Neural cell (in vitro differentiated cells): ENCODE results near the gene RNASE13. TPM values are rescaled to one million over a fixed set of nuclear protein-coding genes. Genes with fewer than 3 reads are reported as not detected.

Source experiments
- H2AFZ ChIP-seq: fragments of 200-600, 300-800 bp; sonication (generic), shearing (Covaris generic); 2 replicates; pipeline ENCODE4 v1.6.0; 2014; ENCODE audit warnings: low read depth, mild to moderate bottlenecking, antibody characterized with exemption, low read length, moderate library complexity
- H3F3A ChIP-seq: fragments of 200-600 bp; shearing (Covaris generic); 2 replicates; pipeline ENCODE4 v1.6.1; 2016; ENCODE audit warnings: mild to moderate bottlenecking, moderate library complexity, mixed read lengths, antibody characterized with exemption, low read length; ENCODE audit not compliant: insufficient read depth, poor library complexity, severe bottlenecking
- H3K27ac ChIP-seq: fragments of 200-600, 300-800 bp; sonication (generic), shearing (Covaris generic); 2 replicates; pipeline ENCODE4 v1.5.1; 2014; ENCODE audit warnings: mild to moderate bottlenecking, low read length, moderate library complexity
- H3K27me3 ChIP-seq: fragments of 300-800, 200-600 bp; sonication (generic), shearing (Covaris generic); 2 replicates; pipeline ENCODE4 v1.6.0; 2014; ENCODE audit warnings: mild to moderate bottlenecking, low read depth, low read length, moderate library complexity; ENCODE audit not compliant: insufficient read depth
- H3K36me3 ChIP-seq: fragments of 300-800, 200-600 bp; sonication (generic), shearing (Covaris generic); 2 replicates; pipeline ENCODE4 v1.5.1; 2014; ENCODE audit warnings: mild to moderate bottlenecking, antibody characterized with exemption, low read length, moderate library complexity; ENCODE audit not compliant: insufficient read depth
- H3K4me2 ChIP-seq: fragments of 300-800, 200-600 bp; sonication (generic), shearing (Covaris generic); 2 replicates; pipeline ENCODE4 v1.6.0; 2014; ENCODE audit warnings: mild to moderate bottlenecking, low read length
- H3K4me3 ChIP-seq: fragments of 300-800, 200-600 bp; sonication (generic), shearing (Covaris generic); 2 replicates; pipeline ENCODE4 v1.5.1; 2014; ENCODE audit warnings: mild to moderate bottlenecking, low read length, moderate library complexity
- H3K79me2 ChIP-seq: fragments of 200-600 bp; shearing (Covaris generic); replicated peaks from 2 replicates; pipeline ENCODE4 v1.6.0; 2014; ENCODE audit warnings: mild to moderate bottlenecking, low read length, moderate library complexity; ENCODE audit not compliant: insufficient read depth
- H3K9ac ChIP-seq: fragments of 300-800, 200-600 bp; sonication (generic), shearing (Covaris generic); 2 replicates; pipeline ENCODE4 v1.6.1; 2016; ENCODE audit warnings: mild to moderate bottlenecking, low read length, mixed read lengths
- H3K9me2 ChIP-seq: fragments of 200-600 bp; shearing (Covaris generic); 2 replicates; pipeline ENCODE4 v1.6.1; 2016; ENCODE audit warnings: mild to moderate bottlenecking, low read length, mixed read lengths; ENCODE audit not compliant: insufficient read depth
- H3K9me3 ChIP-seq: fragments of 200-600, 300-800 bp; sonication (generic), shearing (Covaris generic); 2 replicates; pipeline ENCODE4 v1.6.1; 2016; ENCODE audit warnings: mild to moderate bottlenecking, mixed run types, low read length, moderate library complexity, mixed read lengths
- H4K20me1 ChIP-seq: fragments of 200-600 bp; shearing (Covaris generic); 2 replicates; pipeline ENCODE4 v1.6.1; 2016; ENCODE audit warnings: mild to moderate bottlenecking, mixed run types; ENCODE audit not compliant: insufficient read depth
- EZH2 ChIP-seq: fragments of 200-600, 300-800 bp; shearing (Covaris generic), sonication (generic); IDR thresholded peaks from 2 replicates; pipeline ENCODE4 v1.6.1; 2014; ENCODE audit warnings: antibody characterized with exemption, low read length, borderline replicate concordance, mild to moderate bottlenecking; ENCODE audit not compliant: insufficient read depth, poor library complexity, severe bottlenecking
- MXI1 ChIP-seq: fragments of 450-650 bp; conservative IDR thresholded peaks from 2 replicates; pipeline ENCODE4 v1.6.1; 2014; ENCODE audit warnings: antibody characterized with exemption, mild to moderate bottlenecking; ENCODE audit not compliant: poor library complexity, severe bottlenecking
- POLR2AphosphoS5 ChIP-seq: IDR thresholded peaks from 2 replicates; pipeline ENCODE4 v1.6.1; 2012
- RAD21 ChIP-seq: fragments of 450-650 bp; conservative IDR thresholded peaks from 2 replicates; pipeline ENCODE4 v1.6.1; 2014; ENCODE audit warnings: antibody characterized with exemption, mild to moderate bottlenecking, moderate library complexity
- REST ChIP-seq: IDR thresholded peaks from 2 replicates; pipeline ENCODE4 v1.6.1; 2012; ENCODE audit warnings: borderline replicate concordance
- SMC3 ChIP-seq: fragments of 450-650 bp; conservative IDR thresholded peaks from 2 replicates; pipeline ENCODE4 v1.6.1; 2014; ENCODE audit warnings: antibody characterized with exemption, mild to moderate bottlenecking, moderate library complexity; ENCODE audit not compliant: poor library complexity
- polyA plus RNA-seq: library from polyadenylated mRNA; depleted of rRNA; stranded (reverse); fragments of >200 nt; gene quantifications from 2 replicates; pipeline ENCODE4 v1.2.3, GENCODE V29; 2014
- TF ChIP-seq, protein P1 (sequence below): fragments of 450-650 bp; IDR thresholded peaks from 2 replicates; pipeline ENCODE4 v1.5.1; 2014; ENCODE audit warnings: antibody characterized with exemption, mild to moderate bottlenecking, moderate library complexity; ENCODE audit not compliant: poor library complexity, severe bottlenecking

Gene RNASE13
- polyA plus RNA-seq, 1 donor from 2014 or later = not detected

DNA sequence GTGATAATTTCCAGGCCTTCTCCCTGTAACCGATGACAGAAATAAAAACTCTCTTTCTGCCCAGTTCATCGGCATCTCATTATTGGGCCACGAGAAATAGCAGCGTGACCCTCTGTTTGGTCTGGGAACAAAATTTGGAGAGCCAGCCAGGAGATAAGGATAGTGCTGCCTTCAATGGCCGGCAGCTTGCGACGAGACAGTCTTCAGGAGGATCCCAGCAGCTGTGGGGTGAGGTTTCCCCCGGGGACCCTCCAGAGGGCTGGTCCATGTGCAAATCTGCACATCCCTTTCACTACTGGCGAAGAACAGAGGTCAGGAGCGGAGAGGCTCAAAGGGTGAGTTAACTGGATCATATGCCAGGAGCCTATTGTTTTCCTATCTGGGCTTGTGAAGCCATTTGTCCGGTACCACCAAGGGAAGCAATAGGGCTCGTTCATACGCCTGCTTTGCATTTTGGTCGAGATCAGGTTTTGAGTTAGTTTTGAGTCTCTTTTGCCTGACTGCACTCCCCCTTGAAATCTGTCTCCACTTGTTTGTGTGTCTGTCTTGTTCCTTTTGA, 30.7 kb downstream of the RNASE13 start:
- Histone ChIP-seq H2AFZ (no peak overlapping the region), H3K4me3 (no peak overlapping the region), H3K79me2 (no peaks in the 10 kb centered on the region), H3K4me2 (no peak overlapping the region), H3K9ac (no peak overlapping the region), H3K9me3 (no peaks in the 10 kb centered on the region), H3K27me3 (no peaks in the 10 kb centered on the region), H4K20me1 (no peaks in the 10 kb centered on the region), H3F3A (no peaks in the 10 kb centered on the region), H3K9me2 (no peaks in the 10 kb centered on the region), H3K27ac (no peak overlapping the region), H3K36me3 (no peaks in the 10 kb centered on the region)
- TF ChIP-seq MXI1 = no peak
- no peak for TF ChIP-seq REST
- no peak for TF ChIP-seq SMC3
- no peak for TF ChIP-seq EZH2

DNA sequence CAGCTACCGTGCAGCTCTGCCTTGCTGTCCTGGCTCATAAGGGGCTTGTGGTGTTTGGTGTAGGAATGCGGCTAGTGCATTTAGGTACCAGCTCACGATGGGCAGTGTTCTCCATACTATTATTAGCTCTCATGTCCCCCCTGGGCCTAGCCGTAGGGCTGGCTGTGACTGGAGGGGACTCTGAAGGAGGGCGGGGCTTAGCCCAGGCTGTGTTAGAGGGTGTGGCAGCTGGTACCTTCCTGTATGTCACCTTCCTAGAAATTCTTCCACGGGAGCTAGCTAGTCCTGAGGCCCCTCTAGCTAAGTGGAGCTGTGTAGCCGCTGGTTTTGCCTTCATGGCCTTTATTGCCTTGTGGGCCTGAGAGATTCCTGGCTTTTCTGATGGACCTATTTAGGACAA, 33.4 kb downstream of the RNASE13 start:
- no peaks in the 10 kb centered on the region for H3F3A ChIP-seq
- no peak for TF ChIP-seq EZH2
- TF ChIP-seq REST = no peak
- TF ChIP-seq, protein P1, sequence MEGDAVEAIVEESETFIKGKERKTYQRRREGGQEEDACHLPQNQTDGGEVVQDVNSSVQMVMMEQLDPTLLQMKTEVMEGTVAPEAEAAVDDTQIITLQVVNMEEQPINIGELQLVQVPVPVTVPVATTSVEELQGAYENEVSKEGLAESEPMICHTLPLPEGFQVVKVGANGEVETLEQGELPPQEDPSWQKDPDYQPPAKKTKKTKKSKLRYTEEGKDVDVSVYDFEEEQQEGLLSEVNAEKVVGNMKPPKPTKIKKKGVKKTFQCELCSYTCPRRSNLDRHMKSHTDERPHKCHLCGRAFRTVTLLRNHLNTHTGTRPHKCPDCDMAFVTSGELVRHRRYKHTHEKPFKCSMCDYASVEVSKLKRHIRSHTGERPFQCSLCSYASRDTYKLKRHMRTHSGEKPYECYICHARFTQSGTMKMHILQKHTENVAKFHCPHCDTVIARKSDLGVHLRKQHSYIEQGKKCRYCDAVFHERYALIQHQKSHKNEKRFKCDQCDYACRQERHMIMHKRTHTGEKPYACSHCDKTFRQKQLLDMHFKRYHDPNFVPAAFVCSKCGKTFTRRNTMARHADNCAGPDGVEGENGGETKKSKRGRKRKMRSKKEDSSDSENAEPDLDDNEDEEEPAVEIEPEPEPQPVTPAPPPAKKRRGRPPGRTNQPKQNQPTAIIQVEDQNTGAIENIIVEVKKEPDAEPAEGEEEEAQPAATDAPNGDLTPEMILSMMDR = no peak
- no peak for TF ChIP-seq RAD21
- no peak for TF ChIP-seq SMC3
- TF ChIP-seq POLR2AphosphoS5 = no peak
- no peak overlapping the region for H3K4me2 ChIP-seq

More for the DNA sequence above, 33.4 kb downstream of the RNASE13 start:
- Histone ChIP-seq H3K9me2 (no peaks in the 10 kb centered on the region), H3K9me3 (no peaks in the 10 kb centered on the region), H4K20me1 (no peaks in the 10 kb centered on the region), H3K27me3 (no peaks in the 10 kb centered on the region), H3K4me3 (no peak overlapping the region), H3K9ac (no peak overlapping the region), H3K27ac (no peak overlapping the region), H3K36me3 (no peaks in the 10 kb centered on the region), H3K79me2 (no peaks in the 10 kb centered on the region), H2AFZ (no peak overlapping the region)
